ENCODE results near the gene IL15RA. TPM values are rescaled to one million over a fixed set of nuclear protein-coding genes. Genes with fewer than 3 reads are reported as not detected.
A peak's percentile ranks its signal among the peaks of the same experiment; 100 is the strongest.

Gene IL15RA
- total and polyA plus RNA-seq, 10 of the 15 experiments (the other 5 are each of a cell fraction or from before 2014, with no cell fraction given): 2.0 to 14.8 (median 12.1) TPM

- H3K27ac ChIP-seq (ENCODE audit: control insufficient read depth, insufficient read depth): no peak overlapping the region
- no TSS peak for BruUV-seq (replicated peaks)
Measured at GRCh38 chr10:6013413-6014192, 36.3 kb upstream of the IL15RA start.

GRCh38 chr10:6012121-6012905, 35.0 kb upstream of the IL15RA start:
- Histone ChIP-seq H2AFZ (ENCODE audit: control insufficient read depth, low read depth, low read length) (no peak overlapping the region), H3K4me3 (no peak overlapping the region), H3K36me3 (ENCODE audit: control insufficient read depth in 2 of 2, insufficient read depth in 2 of 2, low read length in 1 of 2) (no peaks in the 10 kb centered on the region), H3K27me3 (replicated peaks in 1 of 2; ENCODE audit: control insufficient read depth in 2 of 2, insufficient read depth in 2 of 2, low read length in 1 of 2) (no peaks in the 10 kb centered on the region; a peak in 1 of 4 replicates), H4K20me1 (ENCODE audit: control insufficient read depth, insufficient read depth) (no peaks in the 10 kb centered on the region), H3K79me2 (ENCODE audit: control insufficient read depth, insufficient read depth, low read length) (no peaks in the 10 kb centered on the region), H3K27ac (ENCODE audit: control insufficient read depth, insufficient read depth) (no peak overlapping the region), H3K4me2 (ENCODE audit: control insufficient read depth, insufficient read depth) (no peak overlapping the region), H3K4me1 (ENCODE audit: control insufficient read depth, insufficient read depth, low read length) (no peaks in the 10 kb centered on the region), H3K9me3 (replicated peaks; ENCODE audit: control insufficient read depth, insufficient read depth, low read length) (peaks cover 4% of the 10 kb centered on the region; the same call in 2 of the 3 replicates), H3K9ac (ENCODE audit: control insufficient read depth, insufficient read depth, low read length) (no peak overlapping the region)
- POLR2A ChIA-PET: no interaction called here
- intact Hi-C loops (cut with micrococcal nuclease; ENCODE audit: unreplicated experiment) (no loop called here), in situ Hi-C loops (cut with MboI) (loop anchor here (5.0 to 10.0 kb wide), 2 partner anchors 70 to 392 kb away; no protein-coding TSS in a partner anchor)
- CTCF ChIA-PET: interaction anchor here (1.7 to 6.0 kb wide), 4 partner anchors 21 to 75 kb away, joined by 5 to 142 read pairs (median 59); no protein-coding TSS in a partner anchor
- RAD21 ChIA-PET (ENCODE audit: unreplicated experiment): no interaction called here
- TSS peak; percentile 59 for BruUV-seq (replicated peaks)
- WGBS (ENCODE audit: insufficient coverage, insufficient replicate concordance, low lambda C conversion rate, missing lambda C conversion rate): 75% methylated on average over 15 of the region's 15 CpGs
- ATAC-seq: no peak
- DNase-seq (ENCODE audit: low read depth, low spot score): no peak
- SMC1A ChIA-PET (ENCODE audit: uncharacterized antibody, unreplicated experiment): interaction anchor here (0.8 to 8.2 kb wide), 6 partner anchors 21 to 75 kb away, joined by 3 to 81 read pairs (median 4); no protein-coding TSS in a partner anchor
- no peak for FAIRE-seq
- TF ChIP-seq LARP7 (IDR thresholded peaks at IDR 0.05) (no peak), CBFB (IDR thresholded peaks at IDR 0.05; ENCODE audit: low read depth) (no peak), CEBPZ (IDR thresholded peaks at IDR 0.05; ENCODE audit: low read depth, low read length) (no peak), SUZ12 (IDR thresholded peaks at IDR 0.05; ENCODE audit: unreplicated experiment) (no peak), USF2 (IDR thresholded peaks at IDR 0.05; ENCODE audit: borderline replicate concordance, low read depth, low read length) (no peak), GATAD2B (conservative IDR thresholded peaks at IDR 0.05; ENCODE audit: low read depth) (no peak), ZNF24 (IDR thresholded peaks at IDR 0.05) (no peak)

More at GRCh38 chr10:6013413-6014192, 36.3 kb upstream of the IL15RA start:
- DNase-seq (ENCODE audit: low read depth, low spot score): no peak
- H3K36me3 ChIP-seq (ENCODE audit: control insufficient read depth in 2 of 2, insufficient read depth in 2 of 2, low read length in 1 of 2): no peaks in the 10 kb centered on the region
- RAD21 ChIA-PET (ENCODE audit: unreplicated experiment): interaction anchor here (1.1 to 2.6 kb wide), 17 partner anchors 15 to 393 kb away, joined by 3 to 45 read pairs (median 7); partner anchors contain the start of genes ANKRD16, FBH1, IL15RA and PFKFB3
- no peak overlapping the region; the same call in 1 of the 2 replicates for H2AFZ ChIP-seq (ENCODE audit: control insufficient read depth, low read depth, low read length)
- TF ChIP-seq KLF5 (IDR thresholded peaks at IDR 0.05; ENCODE audit: partially characterized antibody): no peak
- 0 out of 2 replicates have a peak, but pooled peaks have one; percentile 18 for TF ChIP-seq IKZF1 (conservative IDR thresholded peaks at IDR 0.05)
- CTCF ChIA-PET: interaction anchor here (0.6 to 6.0 kb wide), 39 partner anchors 9 to 417 kb away, joined by 3 to 142 read pairs (median 7); partner anchors contain the start of gene IL15RA
- H3K4me3 ChIP-seq: no peak overlapping the region
- no peaks in the 10 kb centered on the region for H3K4me1 ChIP-seq (ENCODE audit: control insufficient read depth, insufficient read depth, low read length)
- no peaks in the 10 kb centered on the region; a peak in 1 of 4 replicates for H3K27me3 ChIP-seq (replicated peaks in 1 of 2; ENCODE audit: control insufficient read depth in 2 of 2, insufficient read depth in 2 of 2, low read length in 1 of 2)
- no peaks in the 10 kb centered on the region for H4K20me1 ChIP-seq (ENCODE audit: control insufficient read depth, insufficient read depth)
- POLR2A ChIA-PET: interaction anchor here (0.7 to 2.1 kb wide), 8 partner anchors 14 to 1365 kb away, joined by 3 to 12 read pairs (median 3); no protein-coding TSS in a partner anchor
- WGBS (ENCODE audit: insufficient coverage, insufficient replicate concordance, low lambda C conversion rate, missing lambda C conversion rate): 67% methylated on average over 16 of the region's 17 CpGs
- no peak overlapping the region for H3K4me2 ChIP-seq (ENCODE audit: control insufficient read depth, insufficient read depth)
- no peak for FAIRE-seq
- no peaks in the 10 kb centered on the region for H3K9me3 ChIP-seq (replicated peaks; ENCODE audit: control insufficient read depth, insufficient read depth, low read length)
- in situ Hi-C loops (cut with MboI) (loop anchor here (5.0 to 10.0 kb wide), 2 partner anchors 69 to 391 kb away; no protein-coding TSS in a partner anchor), intact Hi-C loops (cut with micrococcal nuclease; ENCODE audit: unreplicated experiment) (loop anchor here (1.0 to 2.0 kb wide), 3 partner anchors 38 to 387 kb away; no protein-coding TSS in a partner anchor)
- peak; percentile 52 for ATAC-seq
- no peaks in the 10 kb centered on the region for H3K79me2 ChIP-seq (ENCODE audit: control insufficient read depth, insufficient read depth, low read length)
- H3K9ac ChIP-seq (ENCODE audit: control insufficient read depth, insufficient read depth, low read length): no peak overlapping the region
- SMC1A ChIA-PET (ENCODE audit: uncharacterized antibody, unreplicated experiment): interaction anchor here (0.6 to 8.2 kb wide), 31 partner anchors 9 to 666 kb away, joined by 3 to 81 read pairs (median 4); no protein-coding TSS in a partner anchor

All from GM12878 (cell line).